Measurements from ENCODE around the gene MBNL2.

The MBNL2 gene

DNA sequence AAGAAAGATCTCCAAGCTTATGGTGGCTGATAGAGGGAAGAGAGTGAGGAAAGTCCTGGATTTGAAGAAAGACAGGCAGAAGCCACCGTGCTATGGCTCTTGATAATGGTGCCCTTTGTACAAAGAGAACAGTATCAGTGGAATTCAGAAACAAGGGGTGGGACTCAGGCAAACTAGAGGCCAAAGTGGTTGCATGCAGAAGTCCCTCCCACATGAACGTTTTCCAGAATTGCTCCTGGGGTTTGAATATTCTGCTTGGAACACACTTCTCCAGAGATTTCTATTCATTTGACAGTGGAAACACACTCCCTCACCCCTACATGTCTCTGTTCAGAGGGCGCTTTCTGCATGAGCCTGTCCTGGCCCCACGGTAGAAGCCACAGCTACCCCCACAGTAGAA, 10.1 kb upstream of the MBNL2 start:
- DNase-seq = no peak

DNA sequence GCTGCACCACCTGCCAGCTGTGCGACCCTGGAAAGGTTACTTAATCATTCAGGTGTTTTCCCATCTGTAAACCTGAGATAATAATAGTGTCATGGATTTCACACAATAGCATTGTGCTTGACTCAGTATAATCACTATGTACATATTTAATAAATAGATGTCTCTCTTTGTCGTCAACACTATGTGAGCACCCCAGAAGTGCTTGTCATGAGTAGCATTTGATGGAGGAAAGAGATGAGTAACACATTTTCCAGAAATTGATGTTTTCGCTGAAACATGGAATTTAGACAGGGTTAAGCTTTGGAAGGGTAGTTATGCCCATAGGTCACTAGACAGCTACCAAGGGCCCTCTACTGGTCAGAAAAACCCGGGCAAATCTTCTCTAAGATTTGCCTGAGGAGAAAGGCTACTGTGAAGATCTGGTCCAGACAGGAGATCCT, 9.5 kb upstream of the MBNL2 start:
- no peak for DNase-seq

DNA sequence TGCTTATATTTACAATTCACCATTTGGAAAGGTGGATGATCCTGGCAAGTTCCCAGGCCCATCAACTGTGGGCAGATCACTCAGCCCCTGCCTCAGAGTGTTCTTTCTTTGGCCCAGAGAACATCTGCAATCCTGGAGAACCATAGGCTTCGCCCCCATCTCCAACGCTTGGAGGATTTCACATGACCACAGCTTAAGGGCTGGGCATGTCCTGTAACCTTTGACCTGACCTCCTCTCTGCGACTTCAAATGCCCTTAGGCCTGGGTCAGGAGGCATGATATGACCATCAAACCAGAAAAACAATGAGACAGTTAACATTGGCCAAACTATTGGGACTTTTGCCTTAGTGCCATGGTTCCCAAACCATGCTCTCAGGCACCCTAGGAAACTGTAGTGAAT, 7.2 kb upstream of the MBNL2 start:
- DNase-seq = no peak

GRCh38 chr13:97215325-97215724, 6.8 kb upstream of the MBNL2 start:
- DNase-seq = no peak

- DNase-seq = no peak
Observed at GRCh38 chr13:97219226-97219625, 2.9 kb upstream of the MBNL2 start.

- no peak for DNase-seq
Observed at GRCh38 chr13:97220151-97220900, 1.8 kb upstream of the MBNL2 start.

DNA sequence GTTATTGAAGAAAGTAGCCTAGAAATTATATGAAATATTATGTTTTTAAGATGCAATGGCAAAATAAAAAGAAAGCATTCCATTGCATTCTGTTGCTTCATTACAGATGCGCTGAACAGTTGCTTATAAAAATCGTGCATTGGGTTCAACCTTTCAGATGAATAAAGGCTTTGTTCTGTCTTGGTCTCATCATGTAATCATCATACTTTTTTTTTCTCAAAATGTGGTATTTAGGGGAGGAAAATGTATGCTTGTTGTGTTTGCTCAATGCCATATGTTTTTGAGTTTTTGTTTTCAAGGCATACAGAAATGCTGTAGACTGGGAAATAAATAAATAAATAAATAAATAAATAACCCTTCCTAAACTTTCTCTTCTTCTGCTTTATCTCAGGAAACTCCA, 1.1 kb upstream of the MBNL2 start:
- no peak for DNase-seq

DNA sequence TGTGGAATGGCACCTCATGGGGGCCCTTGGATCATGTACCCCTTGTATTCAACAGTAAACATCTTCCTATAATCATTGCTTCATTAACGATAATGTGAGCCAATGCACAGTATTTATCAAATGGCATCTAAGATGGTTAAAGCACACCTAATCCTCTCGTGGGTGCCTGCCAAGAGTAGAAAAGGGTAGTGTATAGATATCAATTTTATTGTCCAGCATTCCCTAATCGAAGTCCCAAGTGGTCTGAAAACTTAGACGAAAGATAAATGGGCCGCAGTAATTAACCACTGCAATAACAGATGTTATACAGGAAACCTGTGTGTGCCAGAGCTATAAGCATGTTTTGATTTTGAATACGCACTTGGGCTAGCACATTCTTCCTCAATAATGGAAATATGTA, 667 bp upstream of the MBNL2 start:
- no peak for DNase-seq

GRCh38 chr13:97223037-97223710, 1.0 kb downstream of the MBNL2 start:
- no peak for DNase-seq

GRCh38 chr13:97223711-97224541, 1.8 kb downstream of the MBNL2 start:
- no peak for DNase-seq

DNA sequence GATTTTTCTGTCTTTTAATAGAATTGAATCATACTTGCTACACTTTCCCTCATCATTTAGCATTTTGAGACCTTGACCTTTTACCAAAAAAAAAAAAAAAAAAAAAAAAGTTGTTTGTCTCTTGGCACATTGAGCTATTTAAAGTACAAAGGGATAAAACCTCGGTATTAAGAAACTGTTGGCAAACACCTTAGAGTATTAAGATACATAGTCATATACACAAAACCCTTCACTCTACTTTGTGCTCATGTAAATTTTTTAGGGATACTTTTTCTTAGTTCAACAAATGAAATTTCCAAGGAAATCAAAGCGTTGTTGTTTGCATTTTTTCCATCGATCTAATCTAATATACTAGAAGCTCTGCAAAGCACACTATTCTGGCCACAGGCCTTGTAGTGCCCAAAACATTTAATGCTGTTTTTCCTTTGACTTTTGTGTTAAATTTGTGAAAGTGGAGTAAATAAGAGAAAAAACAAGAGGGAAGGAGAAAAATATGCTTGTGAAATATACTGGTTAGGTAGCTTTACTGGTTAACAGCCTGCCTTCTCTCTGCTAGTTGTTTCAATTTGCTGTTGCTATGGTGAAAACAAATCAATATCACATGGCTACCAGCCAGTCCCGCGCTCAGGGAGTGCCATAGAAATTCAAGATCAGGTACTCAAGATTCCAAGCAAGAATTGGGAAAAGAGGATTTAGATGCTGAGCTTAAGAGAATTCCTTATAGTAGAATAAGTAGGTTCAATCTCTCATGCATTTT, 2.6 kb downstream of the MBNL2 start:
- DNase-seq = no peak

GRCh38 chr13:97225533-97225932, 3.4 kb downstream of the MBNL2 start:
- DNase-seq = no peak

- DNase-seq = no peak
Observed at GRCh38 chr13:97226013-97226412, 3.9 kb downstream of the MBNL2 start.

DNA sequence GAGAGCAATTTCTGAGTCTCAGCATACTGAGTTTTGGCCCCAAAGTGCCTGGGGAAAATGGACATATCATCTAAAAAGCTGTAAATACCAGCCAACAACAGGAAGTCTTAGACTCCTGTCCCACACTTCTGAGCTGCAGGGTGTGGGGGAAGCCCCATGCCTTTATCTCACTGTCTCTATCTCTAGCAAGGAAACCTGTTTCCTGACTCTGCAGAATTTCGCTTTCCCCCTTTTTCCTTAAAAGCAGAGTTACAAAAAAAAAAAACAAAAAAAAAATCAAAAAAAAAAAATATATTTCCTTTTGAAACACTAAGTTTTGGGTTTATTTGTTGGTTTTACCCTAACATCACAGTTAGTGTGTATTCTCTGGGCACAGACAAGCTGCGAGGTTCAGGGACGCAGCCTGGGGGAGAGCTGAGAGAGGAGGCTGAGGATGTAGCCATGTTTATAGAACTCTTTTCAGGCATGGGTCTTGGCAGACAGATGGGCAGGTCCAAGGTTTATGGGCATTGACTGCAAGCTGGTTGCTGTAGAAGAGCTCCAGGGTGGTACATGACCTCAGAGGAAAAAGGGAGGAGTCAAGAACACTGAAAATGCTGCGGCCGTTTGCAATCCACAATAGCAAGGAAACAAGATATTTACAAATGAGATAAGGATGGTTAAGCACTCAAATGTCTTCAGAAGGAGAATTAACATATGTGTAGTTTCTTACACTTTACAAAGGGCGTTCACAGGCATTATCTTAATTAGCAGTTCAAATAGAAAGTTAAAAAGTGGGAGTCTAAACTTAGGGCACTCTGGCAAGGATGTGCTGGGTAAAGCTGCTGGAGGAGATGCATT, 4.9 kb downstream of the MBNL2 start:
- peak; percentile 6 to 21 for DNase-seq

- no peak for DNase-seq
Observed at GRCh38 chr13:97228850-97229521, 6.9 kb downstream of the MBNL2 start.

GRCh38 chr13:97229699-97230098, 7.6 kb downstream of the MBNL2 start:
- DNase-seq = no peak

- DNase-seq = no peak
Observed at GRCh38 chr13:97231118-97231828, 9.1 kb downstream of the MBNL2 start.

- DNase-seq = no peak
Observed at GRCh38 chr13:97231829-97232196, 9.7 kb downstream of the MBNL2 start.

DNA sequence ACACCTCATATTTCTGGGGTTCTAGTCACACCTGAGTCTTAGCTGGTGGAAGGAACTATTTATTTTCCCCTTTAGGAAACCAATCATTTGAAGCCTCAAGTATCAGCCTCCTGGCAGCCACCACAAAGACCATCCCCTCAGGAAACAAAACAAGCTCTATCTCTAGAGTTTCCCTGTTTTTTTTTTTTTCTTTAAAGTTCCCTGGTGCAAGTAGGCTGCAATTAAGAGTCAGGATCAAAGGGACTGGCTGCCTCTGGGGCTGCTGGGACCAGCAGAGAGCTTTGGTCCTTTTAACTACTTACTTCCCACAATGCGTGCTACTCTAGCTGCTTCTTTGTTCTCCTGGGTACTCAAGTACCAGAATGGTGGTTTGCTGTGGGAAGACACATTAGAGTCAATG, 11.4 kb downstream of the MBNL2 start:
- DNase-seq = no peak

GRCh38 chr13:97234236-97234635, 12.1 kb downstream of the MBNL2 start:
- no peak for DNase-seq

GRCh38 chr13:97234742-97235141, 12.6 kb downstream of the MBNL2 start:
- DNase-seq = no peak

Measured in activated CD4-positive, alpha-beta T cell treated with anti-CD3 and anti-CD28 coated beads, Interleukin-2, amount 50 U/mL, for 4 hours (primary cell).